ENCODE measurements around the gene CSNK2A1. TPM values are rescaled to one million over a fixed set of nuclear protein-coding genes. Genes with fewer than 3 reads are reported as not detected.

CSNK2A1 gene
- polyA plus RNA-seq, 1 donor from 2014 or later = 56.8 TPM

DNA sequence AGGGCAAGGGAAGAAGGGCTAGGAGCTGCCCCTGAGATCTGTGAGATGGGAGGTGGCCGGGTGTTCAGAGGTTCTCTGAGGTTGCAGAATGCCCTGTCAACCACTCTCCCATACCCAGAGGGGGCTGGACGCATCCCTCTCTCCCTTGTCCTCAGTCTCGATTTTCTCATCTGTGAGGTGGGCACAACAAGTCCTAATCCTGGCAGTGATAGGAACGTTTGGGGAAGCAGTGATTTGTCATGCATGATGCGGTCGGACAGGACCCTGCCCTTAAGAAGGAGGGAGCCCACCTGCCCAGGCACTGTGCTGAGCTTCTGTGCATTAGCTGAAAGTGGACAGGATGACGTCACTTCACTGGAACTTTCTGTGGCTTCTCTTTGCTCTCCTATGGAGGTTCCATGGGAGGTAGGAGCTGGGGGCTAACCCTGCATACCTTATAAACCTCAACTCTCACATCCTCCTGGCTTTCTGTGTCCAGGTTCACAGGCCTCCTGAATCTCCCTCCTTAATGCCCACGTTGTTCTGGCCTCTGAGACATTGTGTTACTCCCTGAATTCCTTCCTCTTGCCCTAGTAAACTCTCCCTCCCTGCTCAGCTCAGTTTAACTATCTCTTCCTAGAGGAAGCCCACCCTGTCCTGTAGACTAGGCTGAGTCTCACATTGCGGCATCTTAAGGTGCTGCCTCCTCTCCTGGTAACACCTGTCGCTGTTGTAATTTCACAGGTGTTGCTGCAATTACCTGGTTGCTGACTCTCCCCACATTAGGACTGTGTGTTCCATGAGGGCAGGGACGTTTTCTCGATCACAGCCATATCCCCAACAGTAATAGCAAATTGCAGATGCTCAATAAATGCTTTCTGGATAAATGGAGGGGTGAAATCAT lies 30.1 kb upstream of the CSNK2A1 start:
- H3K4me3 Mint-ChIP-seq = no peak overlapping the region
- no peaks in the 10 kb centered on the region for H3K9me3 Mint-ChIP-seq
- H3K27ac Mint-ChIP-seq = no peak overlapping the region
- H3K27me3 Mint-ChIP-seq = peaks cover 25% of the 10 kb centered on the region
- no peaks in the 10 kb centered on the region for H3K4me1 Mint-ChIP-seq
- no peaks in the 10 kb centered on the region for H3K36me3 Mint-ChIP-seq

DNA sequence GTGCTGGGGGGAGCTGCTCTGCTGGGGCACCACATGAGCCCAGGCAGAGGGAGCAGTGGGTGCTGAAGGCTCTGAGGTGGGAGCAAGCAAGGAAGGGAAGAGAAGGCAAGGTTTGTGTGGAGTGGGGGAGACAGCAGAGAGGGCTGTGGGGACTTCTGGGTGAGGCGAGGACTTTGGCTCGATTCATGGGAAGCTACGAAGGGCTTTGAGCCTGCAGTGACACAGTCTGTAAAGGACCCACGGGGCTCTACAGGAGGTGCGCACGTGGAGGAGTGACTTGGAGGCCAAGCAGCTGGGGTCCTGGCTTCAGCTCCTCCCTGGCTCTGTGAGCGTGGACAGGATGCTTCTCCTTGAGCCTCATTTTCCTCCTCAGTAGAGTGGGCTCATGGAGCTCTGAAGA lies 29.1 kb upstream of the CSNK2A1 start:
- Mint-ChIP-seq H3K4me3 (no peak overlapping the region), H3K36me3 (no peaks in the 10 kb centered on the region), H3K27ac (no peak overlapping the region), H3K9me3 (no peaks in the 10 kb centered on the region), H3K27me3 (peaks cover 28% of the 10 kb centered on the region), H3K4me1 (no peaks in the 10 kb centered on the region)

DNA sequence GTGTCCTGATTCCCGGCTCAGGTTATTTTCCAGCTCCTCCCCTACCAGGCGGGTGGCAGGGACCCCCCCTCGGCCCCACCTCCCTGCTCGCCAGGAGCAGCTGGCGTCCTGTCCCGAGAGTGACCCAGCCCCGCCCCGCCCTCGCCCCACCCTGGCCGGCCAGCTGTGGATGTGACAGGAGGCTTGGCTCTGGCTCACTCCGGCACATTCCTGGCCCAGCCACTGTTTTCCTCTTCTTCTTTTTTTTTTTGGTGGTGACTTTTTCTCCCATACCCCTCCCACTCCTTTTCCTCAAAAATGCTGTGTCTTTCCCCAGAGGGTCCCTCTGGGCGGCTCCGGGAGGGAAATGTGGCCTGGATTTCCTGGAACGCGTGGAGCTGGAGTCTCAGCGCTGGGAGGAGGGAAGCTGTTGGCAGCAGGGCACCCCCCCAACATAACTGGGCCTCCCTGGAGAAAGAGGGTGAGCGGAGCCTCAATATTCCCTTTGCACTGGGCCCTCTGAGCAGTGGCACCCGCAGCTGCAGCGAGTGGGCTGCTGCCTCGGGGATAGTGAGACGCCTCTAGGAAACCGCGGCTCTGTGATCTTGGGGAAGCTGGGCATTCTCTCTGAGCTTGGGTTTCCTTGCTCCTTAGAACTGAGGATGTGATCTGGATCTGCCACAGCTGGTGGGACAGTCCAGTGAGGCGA lies 28.3 kb upstream of the CSNK2A1 start:
- H3K36me3 Mint-ChIP-seq = no peaks in the 10 kb centered on the region
- H3K4me3 Mint-ChIP-seq = no peak overlapping the region
- H3K27me3 Mint-ChIP-seq = peaks cover 32% of the 10 kb centered on the region
- H3K27ac Mint-ChIP-seq = no peak overlapping the region
- H3K9me3 Mint-ChIP-seq = no peaks in the 10 kb centered on the region
- peaks cover 0 to under 1% (median 0%) of the 10 kb centered on the region in 3 donors for H3K4me1 Mint-ChIP-seq

DNA sequence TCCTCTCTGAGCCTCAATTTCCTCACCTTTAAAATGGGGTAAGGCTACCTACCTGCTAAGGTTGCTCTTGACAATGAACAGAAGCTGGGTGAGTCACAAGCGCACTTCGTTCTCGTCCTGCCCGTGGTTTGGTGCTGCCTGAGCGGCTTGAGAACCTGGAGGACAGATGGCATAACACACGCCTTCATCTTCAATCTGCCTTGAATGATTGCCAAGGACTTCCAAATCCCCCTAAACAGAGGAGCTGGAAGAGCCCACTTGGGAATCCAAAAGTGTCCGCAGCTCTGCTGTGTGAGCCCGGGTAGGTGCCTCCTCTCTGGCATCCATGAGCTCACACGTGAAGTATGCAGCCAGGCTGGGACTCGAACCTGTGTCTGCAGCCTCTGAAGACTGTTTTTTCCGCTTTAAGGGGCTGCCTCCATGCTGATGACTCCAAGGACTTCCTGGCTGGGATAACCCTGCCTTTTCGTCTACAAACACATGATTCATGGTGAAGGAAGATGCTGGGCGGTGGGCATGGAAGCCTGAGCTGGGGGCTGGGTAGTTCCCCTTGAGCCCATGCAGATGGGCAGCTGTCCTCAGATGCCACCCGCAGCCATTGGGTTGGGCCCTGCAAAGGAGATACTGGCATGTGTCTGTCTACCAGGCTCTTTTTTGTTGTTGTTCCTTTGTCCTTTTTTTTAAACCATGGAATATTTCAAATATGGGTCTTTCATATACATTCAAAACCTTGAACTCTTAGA lies 25.3 kb upstream of the CSNK2A1 start:
- H3K4me1 Mint-ChIP-seq = peaks cover 0 to 2% (median 1%) of the 10 kb centered on the region in 3 donors
- H3K27me3 Mint-ChIP-seq = peaks cover 29% of the 10 kb centered on the region

DNA sequence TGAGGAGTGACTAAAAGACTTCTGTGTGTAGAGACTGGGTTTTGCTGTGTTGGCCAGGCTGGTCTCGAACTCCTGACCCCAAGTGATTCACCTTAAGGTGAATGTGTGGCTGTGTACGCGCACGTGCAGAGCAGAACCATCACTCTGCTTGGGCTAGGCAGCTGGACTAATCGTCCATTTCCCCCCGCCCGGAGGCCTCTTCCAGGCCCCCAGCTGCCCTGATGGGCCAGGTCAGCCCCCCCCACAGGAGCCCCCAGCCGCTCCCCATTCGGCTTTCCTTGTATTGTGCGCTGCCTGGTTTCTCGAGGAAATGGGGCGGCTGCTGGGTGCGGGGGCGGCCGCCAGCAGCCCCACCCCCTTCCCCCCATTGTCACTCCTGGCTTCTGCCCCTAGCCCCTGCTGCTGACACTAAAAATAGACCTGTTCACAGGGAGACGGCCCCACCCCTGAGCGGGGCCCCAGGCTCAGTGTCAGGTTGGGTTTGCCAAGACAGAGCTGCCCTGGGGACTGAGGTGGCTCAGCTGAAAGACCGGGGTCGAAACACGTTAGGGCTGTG lies 24.6 kb upstream of the CSNK2A1 start:
- H3K4me1 Mint-ChIP-seq = peaks cover 0 to 2% (median 1%) of the 10 kb centered on the region in 3 donors
- no peaks in the 10 kb centered on the region for H3K9me3 Mint-ChIP-seq
- no peak overlapping the region for H3K27ac Mint-ChIP-seq
- H3K4me3 Mint-ChIP-seq = no peak overlapping the region
- H3K27me3 Mint-ChIP-seq = peaks cover 26% of the 10 kb centered on the region
- no peaks in the 10 kb centered on the region for H3K36me3 Mint-ChIP-seq

More for the DNA sequence above, 25.3 kb upstream of the CSNK2A1 start:
- Mint-ChIP-seq H3K27ac (no peak overlapping the region), H3K9me3 (no peaks in the 10 kb centered on the region), H3K36me3 (no peaks in the 10 kb centered on the region), H3K4me3 (no peak overlapping the region)

DNA sequence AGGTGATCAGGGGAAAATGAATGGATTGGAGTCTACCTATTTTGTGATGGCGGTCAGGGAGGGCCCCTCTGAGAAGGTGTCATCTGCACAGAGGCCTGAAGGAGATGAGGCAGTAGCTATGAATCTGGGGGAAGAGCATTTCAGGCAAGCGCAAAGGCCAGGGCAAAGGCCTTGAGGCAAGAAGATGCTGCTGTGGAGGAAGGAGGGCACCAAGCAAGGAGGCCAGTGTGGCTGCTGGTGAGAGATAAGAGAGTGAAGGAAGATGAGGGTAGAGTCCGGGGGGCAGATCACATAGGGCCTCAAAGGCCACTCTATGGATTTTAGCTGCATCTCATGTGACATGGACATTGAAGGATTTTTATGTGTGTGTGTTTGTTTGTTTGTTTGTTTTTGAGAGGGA lies 20.6 kb upstream of the CSNK2A1 start:
- Mint-ChIP-seq H3K27me3 (peaks cover 16% of the 10 kb centered on the region), H3K4me1 (peaks cover 0 to 2% (median 1%) of the 10 kb centered on the region in 3 donors), H3K9me3 (no peaks in the 10 kb centered on the region), H3K27ac (no peak overlapping the region), H3K4me3 (no peak overlapping the region), H3K36me3 (no peaks in the 10 kb centered on the region)

DNA sequence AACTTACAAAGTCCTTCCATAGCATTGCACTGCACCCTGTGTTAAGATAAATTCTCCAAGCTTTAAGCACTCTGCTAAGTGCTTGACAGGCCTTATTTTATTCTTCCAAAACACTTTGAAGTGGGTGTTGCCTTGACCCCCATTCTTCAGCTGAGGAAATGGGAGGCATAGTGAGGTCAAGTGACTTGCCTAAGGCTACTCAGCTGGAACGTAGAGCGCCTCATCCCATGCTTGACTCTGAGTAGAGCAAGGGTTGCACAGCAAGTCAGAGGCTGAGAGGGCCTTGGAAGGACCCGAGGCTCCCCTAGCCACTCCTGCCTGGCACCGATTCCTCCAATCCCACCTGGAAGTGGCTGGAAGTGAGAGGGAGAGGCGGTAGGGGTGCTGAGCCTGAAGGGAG lies 19.6 kb upstream of the CSNK2A1 start:
- H3K4me3 Mint-ChIP-seq = no peak overlapping the region
- H3K36me3 Mint-ChIP-seq = no peaks in the 10 kb centered on the region
- H3K27me3 Mint-ChIP-seq = peaks cover 8% of the 10 kb centered on the region
- H3K9me3 Mint-ChIP-seq = no peaks in the 10 kb centered on the region
- H3K4me1 Mint-ChIP-seq = peaks cover 0 to 2% (median 1%) of the 10 kb centered on the region in 3 donors
- no peak overlapping the region for H3K27ac Mint-ChIP-seq

DNA sequence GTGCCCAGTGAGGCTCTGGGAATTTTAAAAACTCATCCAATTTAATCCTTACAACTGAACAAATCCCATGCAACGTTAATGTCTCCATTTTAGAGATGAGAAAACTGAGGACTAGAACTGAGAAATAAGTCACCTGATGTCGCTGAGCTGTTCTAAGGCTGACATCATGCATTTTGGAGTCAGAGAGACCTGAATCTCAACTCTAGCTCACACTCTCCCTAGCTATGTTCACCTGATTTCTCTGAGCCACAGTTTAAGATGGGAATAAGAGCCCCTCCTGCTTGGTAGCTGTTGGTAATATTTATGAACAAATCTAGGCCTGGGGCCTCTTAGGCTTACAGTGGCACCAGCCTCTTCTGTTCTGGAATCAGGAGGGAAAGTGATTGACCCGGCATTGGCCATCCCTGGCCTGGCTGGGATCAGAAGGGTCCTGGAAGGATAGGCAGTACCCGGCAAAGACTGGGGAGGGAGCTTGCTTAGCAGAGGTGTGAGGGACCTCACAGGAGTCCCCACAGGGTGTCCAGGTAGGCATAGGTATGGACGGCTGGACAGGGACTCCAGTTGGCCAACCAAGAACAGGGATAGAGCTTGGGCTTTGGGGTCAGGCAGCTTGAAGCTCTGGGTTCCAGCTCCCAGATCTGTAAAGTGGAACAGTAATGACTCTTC lies 18.8 kb upstream of the CSNK2A1 start:
- Mint-ChIP-seq H3K9me3 (no peaks in the 10 kb centered on the region), H3K4me3 (no peak overlapping the region), H3K27me3 (peaks cover 7% of the 10 kb centered on the region), H3K4me1 (peaks cover 0 to 2% (median 1%) of the 10 kb centered on the region in 3 donors), H3K36me3 (no peaks in the 10 kb centered on the region), H3K27ac (no peak overlapping the region)

DNA sequence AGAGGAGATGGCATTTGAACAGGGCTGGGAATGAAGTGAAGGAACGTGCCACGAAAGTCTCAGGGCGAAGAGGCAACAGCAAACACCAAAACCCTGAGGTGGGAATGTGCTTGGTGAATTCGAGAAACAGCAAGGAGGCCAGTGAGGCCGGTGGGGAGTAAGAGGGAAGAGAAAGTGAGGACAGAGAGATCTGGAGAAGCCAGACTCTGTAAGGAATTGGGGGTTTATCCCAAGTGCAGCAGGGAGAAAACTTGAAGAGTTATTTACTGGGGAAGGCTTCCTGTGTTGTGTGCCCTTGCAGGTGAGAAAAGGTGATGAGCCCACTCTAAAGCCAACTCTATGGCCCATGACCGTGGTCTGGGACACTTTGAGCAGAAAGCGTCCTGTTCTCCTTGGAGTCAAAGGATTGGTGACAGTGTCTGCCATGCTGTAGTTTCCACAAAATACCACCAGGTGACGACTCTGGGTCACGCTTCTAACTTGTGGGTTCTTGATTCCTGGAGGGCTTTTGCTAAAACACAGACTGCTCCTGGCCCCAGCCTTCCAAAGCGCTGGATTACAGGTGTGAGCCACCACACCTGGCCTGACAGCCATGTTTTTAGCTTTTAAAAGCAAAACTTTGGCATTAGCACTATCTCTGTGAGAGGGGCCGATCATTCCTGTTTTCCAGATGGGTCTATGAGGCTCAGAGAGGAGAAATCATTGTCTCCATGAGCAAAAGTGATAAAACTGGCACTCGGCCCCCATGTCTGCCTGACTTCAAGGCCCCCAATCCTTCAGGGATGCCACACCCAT lies 18.0 kb upstream of the CSNK2A1 start:
- H3K27ac Mint-ChIP-seq = no peak overlapping the region
- H3K9me3 Mint-ChIP-seq = no peaks in the 10 kb centered on the region
- peaks cover 5% of the 10 kb centered on the region for H3K27me3 Mint-ChIP-seq
- H3K36me3 Mint-ChIP-seq = no peaks in the 10 kb centered on the region
- no peak overlapping the region for H3K4me3 Mint-ChIP-seq
- H3K4me1 Mint-ChIP-seq = peaks cover 0 to 1% (median 1%) of the 10 kb centered on the region in 3 donors

DNA sequence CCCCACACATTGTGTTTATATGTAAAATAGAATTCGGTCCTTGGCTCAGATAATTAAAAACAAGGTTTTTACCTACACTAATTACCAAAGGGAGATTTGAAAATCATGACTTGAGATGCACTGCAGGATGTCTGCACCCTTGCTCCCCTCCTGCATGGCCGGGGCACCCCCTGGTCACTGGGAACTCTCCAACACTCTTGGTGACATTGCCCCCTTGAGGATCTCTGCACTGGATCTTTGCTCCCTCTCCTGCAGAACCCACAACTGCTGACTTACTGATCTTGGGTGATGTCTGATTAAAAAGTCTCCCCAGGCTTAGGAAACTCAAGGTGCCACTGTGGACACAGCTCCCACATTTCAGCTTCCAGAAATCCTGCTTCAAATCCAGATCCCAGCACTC lies 17.1 kb upstream of the CSNK2A1 start:
- Mint-ChIP-seq H3K4me1 (peaks cover 0 to 1% (median 1%) of the 10 kb centered on the region in 3 donors), H3K27ac (no peak overlapping the region), H3K27me3 (peaks cover 5% of the 10 kb centered on the region), H3K4me3 (no peak overlapping the region), H3K9me3 (no peaks in the 10 kb centered on the region), H3K36me3 (no peaks in the 10 kb centered on the region)

DNA sequence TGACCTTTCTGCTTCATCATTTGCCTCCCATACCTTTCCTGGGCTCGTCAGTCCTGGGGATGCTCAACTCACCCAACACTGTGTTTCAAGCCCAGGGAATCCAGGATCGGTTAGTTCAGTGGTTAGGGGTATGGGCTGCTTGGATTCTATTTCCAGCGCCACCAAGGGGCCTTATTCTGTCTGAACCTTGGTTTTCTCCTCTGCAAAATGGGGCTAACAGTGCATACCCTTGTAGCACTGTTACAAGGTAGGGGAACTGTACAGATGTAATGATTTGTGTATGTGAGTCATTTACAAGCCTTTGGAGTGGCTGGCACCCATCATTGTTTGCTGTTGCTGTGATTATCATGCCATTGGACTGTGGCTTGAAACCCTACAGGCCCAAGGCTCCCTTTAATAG lies 14.5 kb upstream of the CSNK2A1 start:
- Mint-ChIP-seq H3K9me3 (no peaks in the 10 kb centered on the region), H3K36me3 (no peaks in the 10 kb centered on the region), H3K4me3 (no peak overlapping the region), H3K27me3 (peaks cover 18% of the 10 kb centered on the region), H3K4me1 (no peaks in the 10 kb centered on the region), H3K27ac (no peak overlapping the region)

DNA sequence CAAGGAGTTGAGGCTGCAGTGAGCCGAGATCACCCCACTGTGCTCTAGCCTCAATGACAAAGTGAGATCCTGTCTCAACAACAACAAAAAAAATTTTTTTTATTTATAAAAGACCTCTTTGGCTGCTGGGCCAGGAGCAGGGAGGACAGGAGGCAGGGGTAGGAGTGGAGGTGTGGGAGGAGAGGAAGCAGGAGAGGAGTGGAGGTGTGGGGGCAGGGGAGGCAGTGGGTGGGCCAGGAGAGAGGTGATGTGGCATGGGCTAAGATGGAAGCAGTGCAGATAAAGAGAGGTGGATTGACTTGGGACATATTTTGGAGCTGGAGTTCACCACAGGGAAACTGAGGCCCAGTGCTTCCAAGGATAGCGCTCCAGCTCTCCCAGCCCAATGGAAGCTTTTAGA lies 13.4 kb upstream of the CSNK2A1 start:
- H3K4me1 Mint-ChIP-seq = no peaks in the 10 kb centered on the region
- no peak overlapping the region for H3K4me3 Mint-ChIP-seq
- peaks cover 22% of the 10 kb centered on the region for H3K27me3 Mint-ChIP-seq
- H3K9me3 Mint-ChIP-seq = no peaks in the 10 kb centered on the region
- H3K36me3 Mint-ChIP-seq = no peaks in the 10 kb centered on the region
- H3K27ac Mint-ChIP-seq = no peak overlapping the region

DNA sequence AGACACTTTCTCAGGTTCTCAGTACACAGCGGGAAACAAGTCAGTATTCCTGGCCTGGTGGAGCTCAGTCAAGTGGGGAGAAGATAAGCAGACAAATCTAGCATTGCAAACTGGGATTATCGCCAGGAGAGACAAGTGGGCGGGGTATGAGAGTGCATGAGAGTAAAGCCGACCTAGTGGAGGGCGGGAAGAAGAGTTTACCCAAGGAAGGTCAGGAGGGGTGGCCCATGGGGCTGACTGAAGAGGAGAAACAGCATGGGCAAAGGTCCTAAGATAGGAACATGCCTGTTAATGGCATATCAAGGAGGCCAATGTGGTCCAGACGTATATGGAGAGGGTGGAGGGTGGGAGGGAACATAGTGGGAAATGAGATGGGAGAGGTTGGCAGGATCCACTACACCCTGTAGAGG lies 12.4 kb upstream of the CSNK2A1 start:
- Mint-ChIP-seq H3K27me3 (peaks cover 29% of the 10 kb centered on the region), H3K4me3 (peak overlapping the region in 1 of 4 donors; percentile 40), H3K4me1 (no peaks in the 10 kb centered on the region), H3K27ac (no peak overlapping the region), H3K36me3 (no peaks in the 10 kb centered on the region), H3K9me3 (no peaks in the 10 kb centered on the region)

DNA sequence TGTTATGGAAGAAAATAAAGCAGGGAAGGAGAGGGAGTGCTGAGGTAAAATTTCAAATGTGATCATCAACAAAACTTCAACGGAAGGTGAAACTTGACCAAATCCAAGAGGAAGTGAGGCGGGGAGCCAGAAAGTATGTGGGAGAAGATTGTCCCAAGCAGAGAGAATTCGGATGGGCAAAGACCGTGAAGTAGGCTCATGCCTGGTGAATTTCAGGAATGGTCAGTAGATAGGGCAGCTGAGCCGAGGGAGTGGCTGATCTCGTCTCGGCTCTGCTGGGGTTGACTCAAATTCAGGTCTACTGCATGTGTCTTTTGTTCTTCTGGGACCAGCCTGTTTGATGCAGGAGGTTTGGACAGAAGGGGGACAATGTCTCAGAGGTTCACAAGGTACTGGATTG lies 7.0 kb upstream of the CSNK2A1 start:
- Mint-ChIP-seq H3K9me3 (no peaks in the 10 kb centered on the region), H3K36me3 (no peaks in the 10 kb centered on the region), H3K27ac (no peak overlapping the region), H3K27me3 (peaks cover 35% of the 10 kb centered on the region), H3K4me3 (no peak overlapping the region), H3K4me1 (no peaks in the 10 kb centered on the region)
